ENCODE data around the gene RERE. TPM values are rescaled to one million over a fixed set of nuclear protein-coding genes. Genes with fewer than 3 reads are reported as not detected.

RERE gene
- total RNA-seq, 2 experiments from 2014 or later = 73.1 to 211 TPM

DNA sequence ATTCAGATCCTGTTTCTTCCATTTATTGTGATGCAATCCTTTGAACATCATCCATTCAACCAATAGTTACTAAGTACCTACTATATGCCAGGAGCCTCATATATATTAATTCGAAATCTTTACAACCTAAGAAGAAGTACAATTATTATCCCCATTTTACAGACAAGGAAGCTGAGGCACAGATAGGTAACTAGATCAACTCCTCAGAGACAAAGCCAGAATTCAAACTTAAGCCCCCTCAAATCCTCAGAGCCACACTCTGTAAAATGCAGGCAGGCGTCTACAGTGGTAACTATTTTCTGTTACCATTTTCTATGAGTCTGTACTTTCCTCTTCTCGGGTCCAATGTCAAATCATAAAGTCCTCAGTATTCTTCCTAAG, 391.7 kb downstream of the RERE start:
- no TSS peak for BruUV-seq (replicated peaks)
- H3K79me2 ChIP-seq (ENCODE audit: insufficient read depth, low read depth, low read length) = peaks cover 74% of the 10 kb centered on the region
- intact Hi-C loops (cut with micrococcal nuclease; ENCODE audit: unreplicated experiment) = loop anchor here (2.0 kb wide), 3 partner anchors 47 to 99 kb away; no protein-coding TSS in a partner anchor
- H3K4me3 ChIP-seq (ENCODE audit: low read depth, low read length, poor library complexity, severe bottlenecking) = peak overlapping the region; percentile 87
- CTCF ChIA-PET (ENCODE audit: unreplicated experiment) = no interaction called here
- H3K27ac ChIP-seq (ENCODE audit: low read depth, low read length, poor library complexity, severe bottlenecking) = peak overlapping the region; percentile 99
- H3K9me3 ChIP-seq (ENCODE audit: low read length) = no peaks in the 10 kb centered on the region
- H3K9me2 ChIP-seq (ENCODE audit: insufficient read depth, low read length) = no peaks in the 10 kb centered on the region
- no peak overlapping the region for H2AFZ ChIP-seq (ENCODE audit: low read length)
- POLR2A ChIA-PET = interaction anchor here (0.7 kb wide), 2 partner anchors 23 to 107 kb away, joined by 3 to 5 read pairs; no protein-coding TSS in a partner anchor
- H4K20me1 ChIP-seq (ENCODE audit: insufficient read depth, low read length) = 0 out of 2 replicates have a peak, but pooled peaks cover 7% of the 10 kb centered on the region
- peak overlapping the region; percentile 98 for H3K4me2 ChIP-seq (ENCODE audit: low read length)
- TF ChIP-seq EZH2phosphoT487 (IDR thresholded peaks at IDR 0.05; ENCODE audit: borderline replicate concordance, low read depth, low read length) (no peak), CTCF (conservative IDR thresholded peaks at IDR 0.05; ENCODE audit: low read length) (no peak)
- peaks cover 66% of the 10 kb centered on the region for H3K4me1 ChIP-seq (ENCODE audit: insufficient read depth, low read length, poor library complexity, severe bottlenecking)
- peaks cover 26% of the 10 kb centered on the region for H3K36me3 ChIP-seq (ENCODE audit: insufficient read depth, low read length)
- DNase-seq (ENCODE audit: low spot score) = no peak

- H3K4me2 ChIP-seq (ENCODE audit: low read length) = peak overlapping the region; percentile 98
- peak; percentile 34 for DNase-seq (ENCODE audit: low spot score)
- POLR2A ChIA-PET = interaction anchor here (0.6 to 1.4 kb wide), 7 partner anchors 11 to 777 kb away, joined by 3 to 4 read pairs (median 3); no protein-coding TSS in a partner anchor
- H3K4me3 ChIP-seq (ENCODE audit: low read depth, low read length, poor library complexity, severe bottlenecking) = peak overlapping the region; percentile 87
- H2AFZ ChIP-seq (ENCODE audit: low read length) = no peak overlapping the region
- H3K9me2 ChIP-seq (ENCODE audit: insufficient read depth, low read length) = no peaks in the 10 kb centered on the region
- H3K27ac ChIP-seq (ENCODE audit: low read depth, low read length, poor library complexity, severe bottlenecking) = peak overlapping the region; percentile 99
- H4K20me1 ChIP-seq (ENCODE audit: insufficient read depth, low read length) = peaks cover 12% of the 10 kb centered on the region; the same call in 1 of the 2 replicates
- no peaks in the 10 kb centered on the region for H3K9me3 ChIP-seq (ENCODE audit: low read length)
- BruUV-seq (replicated peaks) = no TSS peak
- TF ChIP-seq CTCF (conservative IDR thresholded peaks at IDR 0.05; ENCODE audit: low read length) (no peak), EZH2phosphoT487 (IDR thresholded peaks at IDR 0.05; ENCODE audit: borderline replicate concordance, low read depth, low read length) (no peak)
- peaks cover 64% of the 10 kb centered on the region for H3K4me1 ChIP-seq (ENCODE audit: insufficient read depth, low read length, poor library complexity, severe bottlenecking)
- H3K36me3 ChIP-seq (ENCODE audit: insufficient read depth, low read length) = peaks cover 31% of the 10 kb centered on the region
- CTCF ChIA-PET (ENCODE audit: unreplicated experiment) = interaction anchor here (0.7 kb wide), 1 partner anchor 41 kb away, joined by 6 read pairs; no protein-coding TSS in a partner anchor
- intact Hi-C loops (cut with micrococcal nuclease; ENCODE audit: unreplicated experiment) = no loop called here
- H3K79me2 ChIP-seq (ENCODE audit: insufficient read depth, low read depth, low read length) = peaks cover 74% of the 10 kb centered on the region
These were observed 392.2 kb downstream of the RERE start for GRCh38 chr1:8425150-8425780.

All from OCI-LY7 (cell line).